ENCODE measurements around the gene LRP6. TPM values are rescaled to one million over a fixed set of nuclear protein-coding genes. Genes with fewer than 3 reads are reported as not detected.

The LRP6 gene
- total RNA-seq, 1 donor from 2014 or later: 1.4 TPM

GRCh38 chr12:12301122-12301521, 34.3 kb upstream of the LRP6 start:
- Mint-ChIP-seq H3K36me3 (ENCODE audit: low read depth) (no peaks in the 10 kb centered on the region), H3K4me3 (no peak overlapping the region), H3K4me1 (no peaks in the 10 kb centered on the region), H3K27me3 (peaks cover 9% of the 10 kb centered on the region), H3K9me3 (peaks cover 5% of the 10 kb centered on the region), H3K27ac (no peak overlapping the region)
- CTCF ChIA-PET: no interaction called here
- TF ChIP-seq CTCF (IDR thresholded peaks at IDR 0.05): no peak
- ATAC-seq (ENCODE audit: low read depth) (no peak), DNase-seq (no peak)
- intact Hi-C loops (cut with micrococcal nuclease): no loop called here
- POLR2A ChIA-PET: interaction anchor here (0.5 kb wide), 1 partner anchor 277 kb away, joined by 4 read pairs; no protein-coding TSS in a partner anchor

GRCh38 chr12:12297201-12297830, 30.5 kb upstream of the LRP6 start:
- ChIA-PET CTCF (no interaction called here), POLR2A (no interaction called here)
- Mint-ChIP-seq H3K27ac (no peak overlapping the region), H3K36me3 (ENCODE audit: low read depth) (no peaks in the 10 kb centered on the region), H3K4me1 (no peaks in the 10 kb centered on the region), H3K9me3 (peaks cover 2% of the 10 kb centered on the region), H3K27me3 (peaks cover 12% of the 10 kb centered on the region), H3K4me3 (no peak overlapping the region)
- ATAC-seq (ENCODE audit: low read depth): no peak
- no peak for DNase-seq
- TF ChIP-seq CTCF (IDR thresholded peaks at IDR 0.05): no peak
- intact Hi-C loops (cut with micrococcal nuclease): no loop called here

- CTCF ChIA-PET: no interaction called here
- peaks cover 3% of the 10 kb centered on the region for H3K27me3 Mint-ChIP-seq
- no peak for TF ChIP-seq CTCF (IDR thresholded peaks at IDR 0.05)
- no peak overlapping the region for H3K27ac Mint-ChIP-seq
- no peaks in the 10 kb centered on the region for H3K36me3 Mint-ChIP-seq (ENCODE audit: low read depth)
- POLR2A ChIA-PET: no interaction called here
- no peaks in the 10 kb centered on the region for H3K9me3 Mint-ChIP-seq
- H3K4me1 Mint-ChIP-seq: no peaks in the 10 kb centered on the region
- DNase-seq (no peak), ATAC-seq (ENCODE audit: low read depth) (no peak)
- intact Hi-C loops (cut with micrococcal nuclease): no loop called here
- no peak overlapping the region for H3K4me3 Mint-ChIP-seq
Observed at GRCh38 chr12:12294215-12295005, 27.6 kb upstream of the LRP6 start.

GRCh38 chr12:12290206-12290605, 23.4 kb upstream of the LRP6 start:
- Mint-ChIP-seq H3K4me3 (no peak overlapping the region), H3K4me1 (no peaks in the 10 kb centered on the region), H3K36me3 (ENCODE audit: low read depth) (no peaks in the 10 kb centered on the region), H3K27ac (no peak overlapping the region), H3K27me3 (peaks cover 12% of the 10 kb centered on the region), H3K9me3 (no peaks in the 10 kb centered on the region)
- ATAC-seq (ENCODE audit: low read depth) (no peak), DNase-seq (no peak)
- ChIA-PET POLR2A (no interaction called here), CTCF (no interaction called here)
- intact Hi-C loops (cut with micrococcal nuclease): no loop called here
- TF ChIP-seq CTCF (IDR thresholded peaks at IDR 0.05): no peak

- H3K9me3 Mint-ChIP-seq: no peaks in the 10 kb centered on the region
- TF ChIP-seq CTCF (IDR thresholded peaks at IDR 0.05): no peak
- POLR2A ChIA-PET: no interaction called here
- no peaks in the 10 kb centered on the region for H3K36me3 Mint-ChIP-seq (ENCODE audit: low read depth)
- H3K27ac Mint-ChIP-seq: no peak overlapping the region
- ATAC-seq (ENCODE audit: low read depth) (no peak), DNase-seq (no peak)
- peaks cover 29% of the 10 kb centered on the region for H3K27me3 Mint-ChIP-seq
- intact Hi-C loops (cut with micrococcal nuclease): no loop called here
- no peak overlapping the region for H3K4me3 Mint-ChIP-seq
- CTCF ChIA-PET: no interaction called here
- H3K4me1 Mint-ChIP-seq: no peaks in the 10 kb centered on the region
Observed at GRCh38 chr12:12286441-12286840, 19.6 kb upstream of the LRP6 start.

Data from activated B cell treated with CpG ODN at 0.5 μM for 24 hours (primary cell).